SK-N-SH (cell line): ENCODE data around the gene DCDC1. TPM values are rescaled to one million over a fixed set of nuclear protein-coding genes. Genes with fewer than 3 reads are reported as not detected.

Experiments used
- CTCF ChIA-PET: fragments of 300-600, 350-600 bp; formaldehyde crosslinking; extraction: SDS; loops from one replicate; lab custom pipeline; 2021; lab: Yijun Ruan, JAX
- POLR2A ChIA-PET: fragments of 350-600 bp; sonication (Branson Sonifier 250); formaldehyde crosslinking; extraction: SDS; loops from one replicate; lab custom pipeline; 2020; ENCODE audit warnings: antibody characterized with exemption, inconsistent platforms; lab: Yijun Ruan, JAX
- DNase-seq: peaks from one replicate; pipeline ENCODE4 v3.0.0; 2012
- H2AFZ ChIP-seq: fragments of 200-600 bp; sonication (generic); 2 replicates; pipeline ENCODE4 v1.8.1; 2016; ENCODE audit warnings: antibody characterized with exemption, mild to moderate bottlenecking, low read depth
- H3F3A ChIP-seq: fragments of 200-600 bp; sonication (generic); replicated peaks from 2 replicates; pipeline ENCODE3; 2016; ENCODE audit warnings: antibody characterized with exemption, mild to moderate bottlenecking; ENCODE audit not compliant: insufficient read depth
- H3K27ac ChIP-seq, 2 experiments: fragments of 200-500 bp in 1 of 2; fragments of 200-600 bp in 1 of 2; sonication (Bioruptor generic) in 1 of 2; sonication (generic), shearing (Covaris generic) in 1 of 2; 2 replicates each; pipeline versions ENCODE4 v1.5.1 to v1.6.1; 2014 to 2016; ENCODE audit warnings: low read depth in 2 of 2, inconsistent platforms in 1 of 2, low read length in 1 of 2, mild to moderate bottlenecking in 1 of 2, mixed read lengths in 1 of 2
- H3K27me3 ChIP-seq: fragments of 200-600 bp; sonication (generic), shearing (Covaris generic); 2 replicates; pipeline ENCODE4 v1.6.1; 2016; ENCODE audit warnings: mixed run types; ENCODE audit not compliant: insufficient read depth
- H3K36me3 ChIP-seq, 2 experiments: fragments of 200-500 bp in 1 of 2; fragments of 200-600 bp in 1 of 2; sonication (Bioruptor generic) in 1 of 2; sonication (generic) in 1 of 2; replicated peaks in 1 of 2; 2 replicates each; pipeline versions ENCODE3 to v1.5.1; 2014 to 2016; ENCODE audit warnings: low read length in 1 of 2, mild to moderate bottlenecking in 1 of 2; ENCODE audit not compliant: insufficient read depth in 2 of 2, control insufficient read depth in 1 of 2
- H3K4me1 ChIP-seq, 2 experiments: fragments of 200-500 bp in 1 of 2; fragments of 200-600 bp in 1 of 2; sonication (Bioruptor generic) in 1 of 2; sonication (generic), shearing (Covaris generic) in 1 of 2; 2 replicates each; pipeline versions ENCODE4 v1.5.1 to v1.6.1; 2014 to 2016; ENCODE audit warnings: low read depth in 1 of 2, low read length in 1 of 2, mixed run types in 1 of 2; ENCODE audit not compliant: insufficient read depth in 2 of 2, control insufficient read depth in 1 of 2
- H3K4me2 ChIP-seq: fragments of 200-600 bp; sonication (generic), shearing (Covaris generic); 2 replicates; pipeline ENCODE4 v1.6.1; 2017; ENCODE audit warnings: mixed run types
- H3K4me3 ChIP-seq, 2 experiments: fragments of 200-500 bp in 1 of 2; fragments of 200-600 bp in 1 of 2; sonication (Bioruptor generic) in 1 of 2; sonication (generic), shearing (Covaris generic) in 1 of 2; 2 replicates each; pipeline versions ENCODE4 v1.5.1 to v1.8.1; 2014 to 2016; ENCODE audit warnings: low read depth in 2 of 2, inconsistent platforms in 1 of 2, low read length in 1 of 2, mild to moderate bottlenecking in 1 of 2, mixed read lengths in 1 of 2, moderate library complexity in 1 of 2
- H3K79me2 ChIP-seq: fragments of 200-600 bp; sonication (generic); 2 replicates; pipeline ENCODE4 v1.8.1; 2017; ENCODE audit warnings: mild to moderate bottlenecking; ENCODE audit not compliant: insufficient read depth
- H3K9ac ChIP-seq: fragments of 200-600 bp; sonication (generic); 2 replicates; pipeline ENCODE4 v1.6.1; 2017; ENCODE audit warnings: mixed run types
- H3K9me2 ChIP-seq: fragments of 200-600 bp; sonication (generic); 2 replicates; pipeline ENCODE4 v1.6.1; 2017; ENCODE audit warnings: mixed run types
- H3K9me3 ChIP-seq: fragments of 200-600 bp; sonication (generic); 2 replicates; pipeline ENCODE4 v1.6.1; 2017; ENCODE audit warnings: mixed run types, mild to moderate bottlenecking, moderate library complexity
- H4K20me1 ChIP-seq: fragments of 200-600 bp; sonication (generic); 2 replicates; pipeline ENCODE4 v1.6.1; 2017; ENCODE audit warnings: mild to moderate bottlenecking, mixed run types; ENCODE audit not compliant: insufficient read depth
- CHD2 ChIP-seq: fragments of 150-350 bp; IDR thresholded peaks from 2 replicates; pipeline ENCODE4 v1.6.1; 2018; ENCODE audit warnings: low read length; ENCODE audit not compliant: partially characterized antibody
- FOSL2 ChIP-seq: IDR thresholded peaks from 2 replicates; pipeline ENCODE4 v1.4.0; 2012; ENCODE audit warnings: low read depth, mild to moderate bottlenecking, moderate library complexity, borderline replicate concordance
- JUND ChIP-seq: IDR thresholded peaks from 2 replicates; pipeline ENCODE4 v1.4.0; 2012
- MAX ChIP-seq: IDR thresholded peaks from 2 replicates; pipeline ENCODE4 v1.4.0; 2012; ENCODE audit warnings: low read depth
- NRF1 ChIP-seq: IDR thresholded peaks from 2 replicates; pipeline ENCODE4 v1.6.1; 2012; ENCODE audit warnings: low read depth, mild to moderate bottlenecking, low read length
- PBX3 ChIP-seq: IDR thresholded peaks from 2 replicates; pipeline ENCODE4; 2012
- REST ChIP-seq: IDR thresholded peaks from 2 replicates; pipeline ENCODE4 v1.6.1; 2012; ENCODE audit warnings: mild to moderate bottlenecking, low read depth, low read length, moderate library complexity
- RFX5 ChIP-seq: IDR thresholded peaks from 2 replicates; pipeline ENCODE4 v1.6.1; 2012; ENCODE audit warnings: mild to moderate bottlenecking, improper control_type of control experiment, low read length
- SMC3 ChIP-seq: IDR thresholded peaks from 2 replicates; pipeline ENCODE4 v1.6.1; 2012; ENCODE audit warnings: low read depth, low read length, improper control_type of control experiment
- TAF1 ChIP-seq: IDR thresholded peaks from 2 replicates; pipeline ENCODE4 v1.6.1; 2012; ENCODE audit warnings: low read depth, mild to moderate bottlenecking, low read length, moderate library complexity, borderline replicate concordance
- TCF12 ChIP-seq: IDR thresholded peaks from 2 replicates; pipeline ENCODE4 v1.4.0; 2012
- WGBS: methylation state at CpG from one replicate; pipeline ENCODE4 v1.1.6; 2017; ENCODE audit warnings: low lambda C conversion rate; 5-methylcytosine and 5-hydroxymethylcytosine counted together
- polyA plus RNA-seq, 3 experiments: library from polyadenylated mRNA; depleted of rRNA; stranded (reverse); fragments of >200 nt; gene quantifications; 2 replicates each; pipeline ENCODE4 v1.2.3, GENCODE V29; 2012
- TF ChIP-seq, protein P1 (sequence below): IDR thresholded peaks from 2 replicates; pipeline ENCODE4 v1.4.0; 2012; ENCODE audit warnings: low read depth, borderline replicate concordance
- TF ChIP-seq, protein P2 (sequence below): fragments of 200-600 bp; sonication (generic); IDR thresholded peaks from 2 replicates; pipeline ENCODE4 v1.6.1; 2017; ENCODE audit warnings: antibody characterized with exemption, mild to moderate bottlenecking, moderate library complexity

Gene DCDC1
- polyA plus RNA-seq, 1 of the 3 experiments (the other 2 are of a cell fraction), result 0.12 TPM

DNA sequence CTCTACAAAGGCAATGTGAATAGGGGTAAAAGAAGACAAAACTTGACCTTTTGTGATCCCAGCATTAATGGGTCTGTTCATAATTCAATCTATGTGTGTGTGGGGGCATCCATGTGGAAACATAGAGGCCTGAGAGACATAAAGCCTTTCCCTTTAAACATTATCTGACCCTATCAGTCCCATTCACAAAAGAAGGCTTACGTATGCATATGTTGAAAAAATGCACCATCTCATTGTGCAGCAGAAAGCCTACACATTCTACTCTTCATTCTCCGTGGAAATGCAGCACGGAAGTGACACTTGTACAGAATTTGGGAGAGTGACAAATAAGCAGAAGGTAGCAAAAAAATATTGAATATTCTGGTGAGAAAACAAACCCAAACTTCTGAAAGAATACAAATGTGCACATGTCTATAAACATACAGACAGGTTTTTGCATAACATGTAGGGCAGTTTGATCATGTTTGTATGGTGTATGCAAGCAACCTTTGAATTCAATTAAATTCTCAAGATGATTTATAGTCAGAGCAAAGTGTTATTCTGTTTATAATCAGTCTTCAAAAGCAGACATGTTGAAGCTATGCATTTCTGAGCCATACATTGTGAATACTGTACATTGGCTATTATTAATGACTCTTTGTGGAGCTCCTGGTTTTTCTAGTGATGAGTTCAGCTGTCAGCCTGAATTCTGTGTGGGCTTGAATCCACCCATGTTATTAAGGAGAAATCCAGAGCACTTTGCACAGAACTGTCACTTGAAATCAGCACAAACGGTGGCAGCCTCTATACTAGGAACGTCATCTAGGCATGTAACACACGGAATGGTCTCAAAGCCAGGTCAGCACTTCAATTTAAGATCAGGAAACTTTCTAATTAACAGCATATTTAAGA is 236.8 kb downstream of the DCDC1 start:
- no peak for TF ChIP-seq TCF12
- no peak for TF ChIP-seq CHD2
- TF ChIP-seq NRF1, result no peak
- no peak for TF ChIP-seq REST
- TF ChIP-seq PBX3, result no peak
- TF ChIP-seq JUND, result no peak
- TF ChIP-seq TAF1, result no peak
- TF ChIP-seq, protein P1, sequence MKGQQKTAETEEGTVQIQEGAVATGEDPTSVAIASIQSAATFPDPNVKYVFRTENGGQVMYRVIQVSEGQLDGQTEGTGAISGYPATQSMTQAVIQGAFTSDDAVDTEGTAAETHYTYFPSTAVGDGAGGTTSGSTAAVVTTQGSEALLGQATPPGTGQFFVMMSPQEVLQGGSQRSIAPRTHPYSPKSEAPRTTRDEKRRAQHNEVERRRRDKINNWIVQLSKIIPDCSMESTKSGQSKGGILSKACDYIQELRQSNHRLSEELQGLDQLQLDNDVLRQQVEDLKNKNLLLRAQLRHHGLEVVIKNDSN, result no peak
- TF ChIP-seq, protein P2, sequence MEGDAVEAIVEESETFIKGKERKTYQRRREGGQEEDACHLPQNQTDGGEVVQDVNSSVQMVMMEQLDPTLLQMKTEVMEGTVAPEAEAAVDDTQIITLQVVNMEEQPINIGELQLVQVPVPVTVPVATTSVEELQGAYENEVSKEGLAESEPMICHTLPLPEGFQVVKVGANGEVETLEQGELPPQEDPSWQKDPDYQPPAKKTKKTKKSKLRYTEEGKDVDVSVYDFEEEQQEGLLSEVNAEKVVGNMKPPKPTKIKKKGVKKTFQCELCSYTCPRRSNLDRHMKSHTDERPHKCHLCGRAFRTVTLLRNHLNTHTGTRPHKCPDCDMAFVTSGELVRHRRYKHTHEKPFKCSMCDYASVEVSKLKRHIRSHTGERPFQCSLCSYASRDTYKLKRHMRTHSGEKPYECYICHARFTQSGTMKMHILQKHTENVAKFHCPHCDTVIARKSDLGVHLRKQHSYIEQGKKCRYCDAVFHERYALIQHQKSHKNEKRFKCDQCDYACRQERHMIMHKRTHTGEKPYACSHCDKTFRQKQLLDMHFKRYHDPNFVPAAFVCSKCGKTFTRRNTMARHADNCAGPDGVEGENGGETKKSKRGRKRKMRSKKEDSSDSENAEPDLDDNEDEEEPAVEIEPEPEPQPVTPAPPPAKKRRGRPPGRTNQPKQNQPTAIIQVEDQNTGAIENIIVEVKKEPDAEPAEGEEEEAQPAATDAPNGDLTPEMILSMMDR, result no peak
- no peak for TF ChIP-seq SMC3
- no peak for TF ChIP-seq FOSL2
- TF ChIP-seq MAX, result no peak
- TF ChIP-seq RFX5, result no peak
- no peak overlapping the region for H3K4me2 ChIP-seq
- no peaks in the 10 kb centered on the region for H3K4me1 ChIP-seq
- 16% methylated on average over 6 of the region's 6 CpGs for WGBS
- H3K4me3 ChIP-seq, result no peak overlapping the region
- no peaks in the 10 kb centered on the region for H3K27me3 ChIP-seq
- no peaks in the 10 kb centered on the region for H3F3A ChIP-seq
- H3K9me2 ChIP-seq, result no peaks in the 10 kb centered on the region
- no peak overlapping the region for H2AFZ ChIP-seq
- H3K36me3 ChIP-seq, result no peaks in the 10 kb centered on the region
- POLR2A ChIA-PET, result no interaction called here
- DNase-seq, result no peak
- no peaks in the 10 kb centered on the region for H3K79me2 ChIP-seq
- H4K20me1 ChIP-seq, result no peaks in the 10 kb centered on the region
- H3K9ac ChIP-seq, result no peak overlapping the region
- no peak overlapping the region for H3K27ac ChIP-seq
- CTCF ChIA-PET, result no interaction called here
- H3K9me3 ChIP-seq, result no peaks in the 10 kb centered on the region
